ENCODE data around the gene CYTH2. TPM values are rescaled to one million over a fixed set of nuclear protein-coding genes. Genes with fewer than 3 reads are reported as not detected.

CYTH2 gene
- total RNA-seq, 1 donor from 2014 or later = 81.6 TPM

DNA sequence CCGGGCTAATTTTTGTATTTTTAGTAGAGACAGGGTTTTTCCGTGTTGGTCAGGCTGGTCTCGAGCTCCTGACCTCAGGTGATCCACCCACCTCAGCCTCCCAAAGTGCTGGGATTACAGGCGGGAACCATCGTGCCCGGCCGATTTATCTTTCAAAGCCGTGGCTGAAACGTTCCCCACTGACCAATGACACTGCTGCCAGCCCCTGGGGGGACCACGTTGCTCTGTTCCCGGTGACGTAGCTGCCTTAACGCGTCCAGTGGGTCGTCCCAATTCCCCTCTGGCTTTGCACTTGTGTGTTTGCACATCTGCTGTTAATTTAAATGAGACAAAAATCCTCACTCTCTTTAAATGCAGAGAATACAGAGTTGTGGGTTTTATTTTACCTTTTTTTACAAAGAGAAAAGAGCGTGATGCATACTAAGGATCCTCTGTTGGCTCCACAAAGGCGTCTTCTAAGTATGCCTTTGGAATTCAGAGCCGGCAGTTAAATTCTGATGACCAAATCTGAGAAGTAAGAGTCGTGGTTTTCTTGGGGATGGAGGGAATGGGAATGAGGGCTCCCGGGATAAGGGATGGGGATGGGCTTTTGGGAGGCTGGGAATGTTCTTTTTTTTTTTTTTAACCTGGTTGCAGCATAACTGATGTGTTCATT is 61.0 kb downstream of the CYTH2 start:
- DNase-seq (ENCODE audit: low read depth) = no peak
- no peak overlapping the region for H3K4me3 ChIP-seq (ENCODE audit: low read depth, low read length)
- TF ChIP-seq, protein P1, sequence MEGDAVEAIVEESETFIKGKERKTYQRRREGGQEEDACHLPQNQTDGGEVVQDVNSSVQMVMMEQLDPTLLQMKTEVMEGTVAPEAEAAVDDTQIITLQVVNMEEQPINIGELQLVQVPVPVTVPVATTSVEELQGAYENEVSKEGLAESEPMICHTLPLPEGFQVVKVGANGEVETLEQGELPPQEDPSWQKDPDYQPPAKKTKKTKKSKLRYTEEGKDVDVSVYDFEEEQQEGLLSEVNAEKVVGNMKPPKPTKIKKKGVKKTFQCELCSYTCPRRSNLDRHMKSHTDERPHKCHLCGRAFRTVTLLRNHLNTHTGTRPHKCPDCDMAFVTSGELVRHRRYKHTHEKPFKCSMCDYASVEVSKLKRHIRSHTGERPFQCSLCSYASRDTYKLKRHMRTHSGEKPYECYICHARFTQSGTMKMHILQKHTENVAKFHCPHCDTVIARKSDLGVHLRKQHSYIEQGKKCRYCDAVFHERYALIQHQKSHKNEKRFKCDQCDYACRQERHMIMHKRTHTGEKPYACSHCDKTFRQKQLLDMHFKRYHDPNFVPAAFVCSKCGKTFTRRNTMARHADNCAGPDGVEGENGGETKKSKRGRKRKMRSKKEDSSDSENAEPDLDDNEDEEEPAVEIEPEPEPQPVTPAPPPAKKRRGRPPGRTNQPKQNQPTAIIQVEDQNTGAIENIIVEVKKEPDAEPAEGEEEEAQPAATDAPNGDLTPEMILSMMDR (conservative IDR thresholded peaks at IDR 0.05; ENCODE audit: low read depth, low read length) = no peak

DNA sequence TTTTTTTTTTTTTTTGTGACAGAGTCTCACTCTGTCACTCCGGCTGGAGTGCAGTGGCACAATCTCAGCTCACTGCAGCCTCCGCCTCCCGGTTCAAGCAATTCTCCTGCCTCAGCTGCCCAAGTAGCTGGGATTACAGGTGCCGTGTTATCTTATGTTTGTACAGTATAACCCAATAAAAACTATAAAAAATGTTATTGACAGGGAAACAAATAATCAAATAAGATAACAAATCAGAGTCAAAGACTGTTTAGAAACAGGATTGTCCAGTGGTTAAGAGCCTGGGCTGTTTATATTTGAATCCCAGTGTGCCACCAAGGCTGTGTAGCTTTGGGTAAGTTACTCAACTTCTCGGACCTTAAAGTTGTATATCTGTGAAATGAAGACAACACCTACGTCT is 61.6 kb downstream of the CYTH2 start:
- TF ChIP-seq, protein P1 (conservative IDR thresholded peaks at IDR 0.05; ENCODE audit: low read depth, low read length) = no peak
- H3K4me3 ChIP-seq (ENCODE audit: low read depth, low read length) = no peak overlapping the region
- no peak for DNase-seq (ENCODE audit: low read depth)

Other genes starting within 250 kb of the CYTH2 start
- 6.3 and 14.7 TPM in 2 replicates for gene CARD8, start 213.5 kb upstream of the CYTH2 start, total RNA-seq
- gene ZNF114, start 199.3 kb upstream of the CYTH2 start, total RNA-seq = 0.63 and 5.0 TPM in 2 replicates
- gene EMP3, start 143.8 kb upstream of the CYTH2 start, total RNA-seq = 23.1 and 96.8 TPM in 2 replicates
- 3.8 and 5.4 TPM in 2 replicates for gene TMEM143, start 105.4 kb upstream of the CYTH2 start, total RNA-seq
- gene SYNGR4, start 105.0 kb upstream of the CYTH2 start, total RNA-seq = not detected in 2 replicates
- 144 TPM in 2 replicates for gene KDELR1, start 77.8 kb upstream of the CYTH2 start, total RNA-seq
- gene GRIN2D, start 75.7 kb upstream of the CYTH2 start, total RNA-seq = 0.14 and 0.98 TPM in 2 replicates
- 51.2 and 58.7 TPM in 2 replicates for gene GRWD1, start 23.4 kb upstream of the CYTH2 start, total RNA-seq
- gene KCNJ14, start 13.8 kb upstream of the CYTH2 start, total RNA-seq = 0.06 and 0.07 TPM in 2 replicates
- gene LMTK3, start 42.5 kb downstream of the CYTH2 start, total RNA-seq = 1.5 and 4.2 TPM in 2 replicates
- 0.29 TPM in 1 of 2 replicates, not detected in the other for gene SULT2B1, start 82.8 kb downstream of the CYTH2 start, total RNA-seq
- gene SPACA4, start 137.4 kb downstream of the CYTH2 start, total RNA-seq = not detected in 2 replicates
- 0.14 and 0.40 TPM in 2 replicates for gene FAM83E, start 145.7 kb downstream of the CYTH2 start, total RNA-seq
- 2,819 and 2,927 TPM in 2 replicates for gene RPL18, start 149.8 kb downstream of the CYTH2 start, total RNA-seq
- 13.0 and 14.5 TPM in 2 replicates for gene SPHK2, start 150.1 kb downstream of the CYTH2 start, total RNA-seq
- gene DBP, start 168.0 kb downstream of the CYTH2 start, total RNA-seq = 1.3 and 5.9 TPM in 2 replicates
- 0.22 and 6.6 TPM in 2 replicates for gene CA11, start 176.8 kb downstream of the CYTH2 start, total RNA-seq
- not detected in 2 replicates for gene NTN5, start 203.6 kb downstream of the CYTH2 start, total RNA-seq
- 0.52 and 0.58 TPM in 2 replicates for gene FUT2, start 226.6 kb downstream of the CYTH2 start, total RNA-seq